Sciatic nerve (tissue), 2 donors: Measurements from ENCODE around the gene EPYC. TPM values are rescaled to one million over a fixed set of nuclear protein-coding genes. Genes with fewer than 3 reads are reported as not detected.
A peak's percentile ranks its signal among the peaks of the same experiment; 100 is the strongest.
"Not testable (repeated sequence)": the region's sequence is repeated elsewhere in the genome, so short reads cannot be mapped to it uniquely, and the experiment has no call there.

Experiments used
- ATAC-seq: fragments of 200-7000 bp; cut with Tn5 transposase; one replicate; pipeline ENCODE4 v1.9.1; 2020; ENCODE audit warnings: mild to moderate bottlenecking, moderate library complexity
- DNase-seq: peaks from one replicate; pipeline ENCODE4 v3.0.0-alpha.2; 2020; ENCODE audit warnings: low spot score
- intact Hi-C: fragments of 100-400 bp; cut with DNase I; formaldehyde crosslinking; loops from one replicate; pipeline ENCODE4 v1.14.2; 2022
- total RNA-seq: library from RNA; stranded (reverse); fragmentation: NEBNext Ultra II Directional; extraction: Animal tissue kit (Norgen Biotek cat#: 25700); gene quantifications from one replicate; pipeline ENCODE4 v1.2.1, GENCODE V29; 2021
- donor health status: DM: no; HTN: no; CAD: no.
- donor health status: DM: no; HTN: no; CAD: no.

EPYC gene
- total RNA-seq, 1 donor from 2014 or later: not detected

DNA sequence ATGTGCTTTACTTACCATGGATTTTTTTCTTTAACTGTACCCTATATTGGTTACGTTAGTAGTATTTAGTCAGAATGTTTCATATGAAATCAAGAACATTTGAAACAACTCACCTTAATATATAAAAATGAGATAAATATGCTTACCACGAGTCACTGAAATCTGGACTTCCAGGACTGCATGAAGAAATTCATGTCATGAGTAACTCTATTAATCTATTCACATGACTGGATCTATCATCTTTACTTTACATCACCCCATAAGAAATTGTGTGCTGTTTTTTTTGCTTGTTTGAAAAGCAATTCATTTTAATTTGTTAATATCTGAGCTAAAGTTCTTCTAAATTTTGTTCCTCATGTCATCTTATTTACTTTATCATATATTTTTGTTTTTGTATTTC is 5.2 kb downstream of the EPYC start:
- no peak for ATAC-seq
- intact Hi-C loops: no loop called here
- no peak for DNase-seq

DNA sequence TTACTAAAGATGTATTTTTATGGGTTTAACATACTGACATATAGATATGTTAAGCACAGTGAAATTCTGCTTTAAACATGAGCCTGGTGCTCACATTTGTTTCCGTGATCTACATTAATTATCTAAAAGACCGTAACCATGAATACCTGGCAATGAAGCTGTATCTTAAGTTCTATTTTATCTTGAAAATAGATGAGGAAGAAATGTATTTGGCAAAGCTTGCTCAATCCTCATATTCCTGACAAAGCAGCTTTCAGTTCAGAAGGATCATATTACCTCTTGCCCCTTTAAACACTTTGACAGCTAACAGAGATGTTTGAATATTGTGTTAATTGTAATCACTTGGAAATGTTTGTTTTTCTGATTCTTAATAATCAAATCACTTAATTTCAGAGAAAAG is 9.8 kb downstream of the EPYC start:
- peak; percentile 44 for ATAC-seq

GRCh38 chr12:90991952-90992465 is 12.8 kb downstream of the EPYC start:
- no peak for ATAC-seq
- DNase-seq: no peak
- intact Hi-C loops: no loop called here

More for the DNA sequence above, 9.8 kb downstream of the EPYC start:
- intact Hi-C loops: no loop called here
- DNase-seq: no peak

GRCh38 chr12:90990611-90991010 is 14.2 kb downstream of the EPYC start:
- DNase-seq (no peak), ATAC-seq (no peak)
- intact Hi-C loops: no loop called here

GRCh38 chr12:90989686-90990111 is 15.1 kb downstream of the EPYC start:
- no peak for DNase-seq
- ATAC-seq: peak; percentile 67
- intact Hi-C loops: no loop called here

DNA sequence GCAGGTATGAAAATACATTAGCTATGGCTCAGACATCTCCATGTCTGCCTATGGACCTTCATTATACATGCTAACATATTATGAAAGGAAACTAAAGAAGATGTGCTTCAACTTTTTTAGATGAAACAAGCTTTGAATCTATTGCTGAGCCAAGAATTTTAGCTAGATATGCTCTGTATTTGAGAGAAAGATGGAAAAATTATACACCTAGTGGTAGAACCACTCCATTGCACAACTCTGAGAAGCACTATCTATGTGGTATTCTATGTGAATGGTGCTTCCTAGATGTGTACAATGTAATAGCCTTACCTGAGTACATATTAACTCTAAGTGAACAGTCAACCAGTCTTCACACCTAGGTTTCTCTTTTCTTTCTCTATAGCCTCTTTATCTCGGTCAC is 17.3 kb downstream of the EPYC start:
- ATAC-seq (no peak), DNase-seq (no peak)
- intact Hi-C loops: no loop called here

DNA sequence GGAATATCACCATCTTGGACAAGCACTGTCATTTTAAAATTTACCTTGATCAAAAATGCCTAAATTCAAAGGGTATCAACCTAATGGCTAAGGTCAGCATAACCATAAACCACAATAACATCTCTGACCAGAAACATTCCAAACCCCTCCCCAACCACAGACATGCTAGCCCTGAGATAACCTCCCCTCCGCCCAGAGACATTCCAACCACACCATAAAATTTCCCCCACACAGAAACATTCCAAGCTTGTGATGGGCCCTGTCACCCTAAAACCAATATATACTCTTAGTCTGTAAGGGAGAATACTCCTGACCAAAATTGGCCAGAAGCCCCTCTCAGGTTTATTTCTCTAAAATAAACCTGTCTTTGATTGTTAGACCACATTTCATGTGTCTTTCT is 17.7 kb downstream of the EPYC start:
- ATAC-seq (no peak), DNase-seq (no peak)
- intact Hi-C loops: no loop called here

DNA sequence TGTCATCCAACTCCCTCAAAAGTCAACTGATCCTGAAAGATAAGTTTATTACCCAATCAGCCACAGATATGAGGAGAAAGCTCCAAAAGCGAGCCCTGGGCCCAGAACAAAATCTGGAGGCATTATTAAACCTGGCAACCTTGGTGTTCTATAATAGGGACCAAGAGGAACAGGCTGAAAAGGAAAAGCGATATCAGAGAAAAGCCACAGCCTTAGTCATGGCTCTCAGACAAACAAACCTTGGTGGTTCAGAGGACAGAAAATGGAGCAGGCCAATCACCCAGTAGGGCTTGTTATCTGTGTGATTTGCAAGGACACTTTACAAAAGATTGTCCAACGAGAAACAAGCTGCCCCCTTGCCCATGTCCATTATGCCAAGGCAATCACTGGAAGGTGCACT is 19.4 kb downstream of the EPYC start:
- intact Hi-C loops, ATAC-seq, DNase-seq: not testable (repeated sequence)

DNA sequence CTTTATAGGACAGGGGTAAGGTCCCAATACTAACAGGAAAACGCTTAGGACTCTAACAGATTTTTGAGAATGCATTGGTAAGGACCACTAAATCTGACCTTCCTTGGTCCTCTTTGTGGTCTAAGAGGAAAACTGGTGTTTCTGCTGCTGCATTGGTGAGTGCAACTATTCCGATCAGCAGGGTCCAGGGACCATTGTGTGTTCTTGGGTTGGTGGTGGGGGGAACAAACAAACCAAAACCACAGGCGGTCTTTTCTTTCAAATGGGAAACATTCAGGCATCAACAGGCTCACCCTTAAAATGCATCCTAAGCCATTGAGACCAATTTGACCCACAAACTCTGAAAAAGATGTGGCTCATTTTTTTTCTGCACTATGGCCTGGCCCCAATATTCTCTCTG is 20.7 kb downstream of the EPYC start:
- ATAC-seq (no peak), DNase-seq (no peak)
- intact Hi-C loops: no loop called here

GRCh38 chr12:90982170-90982569 is 22.6 kb downstream of the EPYC start:
- intact Hi-C loops: no loop called here
- DNase-seq: no peak
- no peak for ATAC-seq

- intact Hi-C loops: loop anchor here (10.0 kb wide), 1 partner anchor 375 kb away; no protein-coding TSS in a partner anchor
- peak; percentile 30 for ATAC-seq
- DNase-seq: no peak
These were observed 24.8 kb downstream of the EPYC start for GRCh38 chr12:90979951-90980350.

- DNase-seq (no peak), ATAC-seq (peak; percentile 43)
- intact Hi-C loops: loop anchor here (10.0 kb wide), 1 partner anchor 376 kb away; no protein-coding TSS in a partner anchor
These were observed 25.8 kb downstream of the EPYC start for GRCh38 chr12:90979019-90979418.

- intact Hi-C loops: loop anchor here (10.0 kb wide), 1 partner anchor 377 kb away; no protein-coding TSS in a partner anchor
- ATAC-seq (peak; percentile 92), DNase-seq (no peak)
These were observed 26.5 kb downstream of the EPYC start for GRCh38 chr12:90978117-90978770.

DNA sequence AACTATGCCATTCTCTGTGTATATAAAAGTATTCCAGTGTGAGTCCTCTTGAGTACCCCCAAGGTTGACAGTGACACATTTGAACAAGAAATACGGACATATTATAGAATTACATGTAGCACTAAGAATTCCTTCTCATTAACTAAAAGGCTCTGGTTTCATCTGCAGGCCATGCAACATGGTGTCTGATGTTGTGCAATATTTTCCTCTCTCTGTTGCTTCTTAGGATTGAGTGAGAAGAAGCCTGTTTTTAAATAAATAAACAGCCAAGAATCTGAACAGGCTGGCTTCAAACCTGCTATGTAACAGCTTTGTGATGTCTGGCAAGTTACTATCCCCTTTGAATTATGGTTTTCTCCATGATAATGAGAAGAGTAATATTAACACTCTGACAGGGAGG is 27.5 kb downstream of the EPYC start:
- intact Hi-C loops: loop anchor here (10.0 kb wide), 1 partner anchor 378 kb away; no protein-coding TSS in a partner anchor
- ATAC-seq: peak; percentile 58
- DNase-seq: no peak

- no peak for ATAC-seq
- no peak for DNase-seq
- intact Hi-C loops: loop anchor here (10.0 kb wide), 1 partner anchor 381 kb away; no protein-coding TSS in a partner anchor
These were observed 30.5 kb downstream of the EPYC start for GRCh38 chr12:90974286-90974685.

- intact Hi-C loops: loop anchor here (10.0 kb wide), 1 partner anchor 383 kb away; no protein-coding TSS in a partner anchor
- no peak for ATAC-seq
These were observed 32.5 kb downstream of the EPYC start for GRCh38 chr12:90972226-90972625.

DNA sequence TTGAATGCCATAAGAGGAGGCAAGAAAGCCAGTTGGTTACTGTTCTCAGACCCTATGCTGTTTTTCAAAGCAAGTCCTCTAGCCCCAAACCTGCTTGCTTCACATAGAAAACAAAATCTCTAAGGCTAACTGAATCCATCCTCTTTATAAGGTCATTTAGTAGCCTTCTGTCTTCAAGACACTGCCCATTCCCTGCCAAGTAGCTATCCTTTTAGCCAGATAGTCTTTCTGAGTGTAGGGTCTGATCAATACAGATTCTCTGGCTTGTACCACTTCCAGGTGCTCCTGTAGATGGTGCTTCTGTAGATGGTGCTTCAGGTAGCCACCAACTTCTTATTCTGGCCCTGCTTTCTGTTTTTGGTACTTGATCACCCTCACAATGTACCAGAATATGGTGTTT is 33.9 kb downstream of the EPYC start:
- DNase-seq: no peak
- intact Hi-C loops: loop anchor here (10.0 kb wide), 1 partner anchor 384 kb away; no protein-coding TSS in a partner anchor

More at GRCh38 chr12:90972226-90972625, 32.5 kb downstream of the EPYC start:
- no peak for DNase-seq

GRCh38 chr12:90970471-90970870 is 34.3 kb downstream of the EPYC start:
- no peak for DNase-seq
- ATAC-seq: no peak
- intact Hi-C loops: loop anchor here (10.0 kb wide), 1 partner anchor 384 kb away; no protein-coding TSS in a partner anchor

More for the DNA sequence above, 33.9 kb downstream of the EPYC start:
- no peak for ATAC-seq

DNA sequence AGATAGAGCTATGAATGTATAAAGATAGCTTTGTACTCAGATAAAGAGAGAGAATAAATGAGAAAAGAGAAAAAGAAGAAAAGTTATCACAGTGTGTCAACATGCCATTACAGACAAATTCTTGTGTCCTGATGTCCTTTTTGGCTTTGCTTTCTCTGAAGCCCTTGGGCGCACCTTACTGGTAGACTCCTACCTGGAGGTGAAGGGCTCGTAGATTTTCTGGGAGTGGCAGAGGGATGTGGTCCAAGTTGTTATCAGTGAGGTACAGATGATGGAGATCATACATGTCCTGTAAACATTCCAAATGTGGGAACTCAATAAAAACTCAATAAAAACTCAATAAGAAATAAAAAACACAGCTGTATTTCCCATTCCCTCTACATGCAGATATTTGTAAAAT is 34.9 kb downstream of the EPYC start:
- intact Hi-C loops: loop anchor here (10.0 kb wide), 1 partner anchor 385 kb away; no protein-coding TSS in a partner anchor
- DNase-seq: no peak
- no peak for ATAC-seq

- DNase-seq (no peak), ATAC-seq (no peak)
- intact Hi-C loops: no loop called here
These were observed 35.4 kb downstream of the EPYC start for GRCh38 chr12:90969346-90969745.
